GM23248 (cell line): ENCODE measurements around the gene GPBAR1. TPM values are rescaled to one million over a fixed set of nuclear protein-coding genes. Genes with fewer than 3 reads are reported as not detected.

ENCODE experiments used
- DNase-seq: peaks from one replicate; pipeline ENCODE4 v3.0.0-alpha.2; 2015
- H2AFZ ChIP-seq: fragments of 200-600 bp; sonication (generic); 2 replicates; pipeline ENCODE4 v1.6.1; 2016; ENCODE audit warnings: antibody characterized with exemption
- H3F3A ChIP-seq: fragments of 200-600 bp; sonication (generic); 2 replicates; pipeline ENCODE4 v1.6.1; 2016; ENCODE audit warnings: mild to moderate bottlenecking, antibody characterized with exemption, mixed run types; ENCODE audit not compliant: insufficient read depth
- H3K27ac ChIP-seq: fragments of 200-600 bp; sonication (generic); 2 replicates; pipeline ENCODE4 v1.5.1; 2016; ENCODE audit warnings: mild to moderate bottlenecking
- H3K27me3 ChIP-seq: fragments of 200-600 bp; sonication (generic); replicated peaks from 2 replicates; pipeline ENCODE4 v1.6.1; 2016; ENCODE audit warnings: mild to moderate bottlenecking; ENCODE audit not compliant: insufficient read depth
- H3K36me3 ChIP-seq: fragments of 200-600 bp; sonication (generic); 2 replicates; pipeline ENCODE4 v1.6.1; 2016; ENCODE audit warnings: low read depth, mild to moderate bottlenecking
- H3K4me1 ChIP-seq: fragments of 200-600 bp; sonication (generic); 2 replicates; pipeline ENCODE4 v1.6.1; 2016; ENCODE audit warnings: mild to moderate bottlenecking; ENCODE audit not compliant: insufficient read depth
- H3K4me2 ChIP-seq: fragments of 200-600 bp; sonication (generic); one replicate; pipeline ENCODE4 v1.6.1; 2016; ENCODE audit warnings: mild to moderate bottlenecking; ENCODE audit not compliant: unreplicated experiment
- H3K4me3 ChIP-seq: fragments of 200-600 bp; sonication (generic); 2 replicates; pipeline ENCODE4 v1.5.1; 2016; ENCODE audit warnings: mild to moderate bottlenecking
- H3K79me2 ChIP-seq: fragments of 200-600 bp; sonication (generic); 2 replicates; pipeline ENCODE4 v1.6.1; 2016; ENCODE audit warnings: mild to moderate bottlenecking; ENCODE audit not compliant: insufficient read depth
- H3K9ac ChIP-seq: fragments of 200-600 bp; sonication (generic); 2 replicates; pipeline ENCODE4 v1.6.1; 2016; ENCODE audit warnings: mild to moderate bottlenecking
- H3K9me2 ChIP-seq: fragments of 200-600 bp; sonication (generic); 2 replicates; pipeline ENCODE4 v1.6.1; 2016; ENCODE audit warnings: mixed run types, mild to moderate bottlenecking, moderate library complexity; ENCODE audit not compliant: insufficient read depth
- H3K9me3 ChIP-seq: fragments of 200-600 bp; sonication (generic); one replicate; pipeline ENCODE4 v1.6.1; 2017; ENCODE audit warnings: low read depth
- H4K20me1 ChIP-seq: fragments of 200-600 bp; sonication (generic); 2 replicates; pipeline ENCODE4 v1.6.0; 2016; ENCODE audit not compliant: insufficient read depth
- EZH2 ChIP-seq: fragments of 200-600 bp; sonication (generic); IDR thresholded peaks from 2 replicates; pipeline ENCODE4 v1.6.1; 2018; ENCODE audit warnings: antibody characterized with exemption, mild to moderate bottlenecking; ENCODE audit not compliant: insufficient read depth, poor library complexity, severe bottlenecking
- EZH2phosphoT487 ChIP-seq: fragments of 200-600 bp; sonication (generic); IDR thresholded peaks from 2 replicates; pipeline ENCODE4 v1.6.1; 2018; ENCODE audit warnings: antibody characterized with exemption, moderate library complexity, mild to moderate bottlenecking, low read depth; ENCODE audit not compliant: insufficient read depth
- WGBS, 2 experiments: methylation state at CpG; one replicate each; pipeline ENCODE4 v1.1.6; 2015 to 2017; ENCODE audit warnings: low lambda C conversion rate in 2 of 2, low coverage in 1 of 2; ENCODE audit errors: missing lambda C conversion rate in 2 of 2; 5-methylcytosine and 5-hydroxymethylcytosine counted together
- in situ Hi-C: fragments of 300-500 bp; cut with MboI; formaldehyde crosslinking; loops from 2 replicates; pipeline ENCODE4 v1.15.0; 2020
- polyA plus RNA-seq: library from polyadenylated mRNA; unstranded; fragments of >200 nt; fragmentation: Nextera tagmentation; extraction: Ambion mirVana; gene quantifications from 2 replicates; pipeline ENCODE4 v1.2.1, GENCODE V29; 2016
- total RNA-seq: library from RNA; depleted of rRNA; stranded (reverse); fragments of >200 nt; shearing (Covaris generic); gene quantifications from 2 replicates; pipeline ENCODE4 v1.2.3, GENCODE V29; 2014

GPBAR1 gene
- total and polyA plus RNA-seq, 2 experiments from 2014 or later: not detected

- H4K20me1 ChIP-seq: no peaks in the 10 kb centered on the region
- peaks cover 10% of the 10 kb centered on the region; the same call in 1 of the 2 replicates for H3K36me3 ChIP-seq
- H3K9me3 ChIP-seq: no peaks in the 10 kb centered on the region
- 0 out of 2 replicates have a peak overlapping the region, but pooled peaks have one; percentile 84 for H3K27ac ChIP-seq
- no peak for DNase-seq
- H3K9me2 ChIP-seq: no peaks in the 10 kb centered on the region
- H3F3A ChIP-seq: peaks cover 17% of the 10 kb centered on the region
- H2AFZ ChIP-seq: no peak overlapping the region
- WGBS, 2 experiments: 79 to 81% methylated on average over 2 of the region's 2 CpGs
- H3K79me2 ChIP-seq: peaks cover 77% of the 10 kb centered on the region
- TF ChIP-seq EZH2: no peak
- TF ChIP-seq EZH2phosphoT487: no peak
- no peaks in the 10 kb centered on the region for H3K27me3 ChIP-seq
- no peak overlapping the region for H3K4me3 ChIP-seq
- no peak overlapping the region for H3K9ac ChIP-seq
- in situ Hi-C loops: no loop called here
- no peak overlapping the region for H3K4me2 ChIP-seq
- peaks cover 17% of the 10 kb centered on the region for H3K4me1 ChIP-seq
Observed at GRCh38 chr2:218273908-218274249, 13.1 kb downstream of the GPBAR1 start.

GRCh38 chr2:218274586-218274985 is 13.8 kb downstream of the GPBAR1 start:
- H3K9ac ChIP-seq: no peak overlapping the region
- peaks cover 77% of the 10 kb centered on the region for H3K79me2 ChIP-seq
- peaks cover 16% of the 10 kb centered on the region for H3K4me1 ChIP-seq
- H3K27me3 ChIP-seq: no peaks in the 10 kb centered on the region
- H4K20me1 ChIP-seq: no peaks in the 10 kb centered on the region
- in situ Hi-C loops: no loop called here
- DNase-seq: no peak
- no peak overlapping the region for H2AFZ ChIP-seq
- no peak overlapping the region for H3K4me2 ChIP-seq
- no peak for TF ChIP-seq EZH2
- no peak for TF ChIP-seq EZH2phosphoT487
- H3K9me3 ChIP-seq: no peaks in the 10 kb centered on the region
- peaks cover 17% of the 10 kb centered on the region for H3F3A ChIP-seq
- H3K9me2 ChIP-seq: no peaks in the 10 kb centered on the region
- 80 to 81% methylated on average over 4 of the region's 4 CpGs for WGBS, 2 experiments
- no peak overlapping the region for H3K4me3 ChIP-seq
- peaks cover 14% of the 10 kb centered on the region; the same call in 1 of the 2 replicates for H3K36me3 ChIP-seq
- no peak overlapping the region for H3K27ac ChIP-seq

- TF ChIP-seq EZH2phosphoT487 (no peak), EZH2 (no peak)
- Histone ChIP-seq H3K9ac (no peak overlapping the region), H4K20me1 (no peaks in the 10 kb centered on the region), H2AFZ (no peak overlapping the region), H3K9me3 (no peaks in the 10 kb centered on the region), H3K27ac (no peak overlapping the region), H3K27me3 (no peaks in the 10 kb centered on the region), H3K9me2 (no peaks in the 10 kb centered on the region), H3K4me1 (peaks cover 16% of the 10 kb centered on the region), H3K4me2 (no peak overlapping the region), H3K36me3 (peaks cover 21% of the 10 kb centered on the region; the same call in 1 of the 2 replicates), H3F3A (peaks cover 17% of the 10 kb centered on the region), H3K79me2 (peaks cover 82% of the 10 kb centered on the region), H3K4me3 (no peak overlapping the region)
- WGBS, 2 experiments: 81 to 82% methylated on average over 9 of the region's 9 CpGs
- in situ Hi-C loops: no loop called here
- DNase-seq: no peak
Observed at GRCh38 chr2:218275371-218276072, 14.7 kb downstream of the GPBAR1 start.

GRCh38 chr2:218276986-218277755 is 16.4 kb downstream of the GPBAR1 start:
- in situ Hi-C loops: no loop called here
- H3F3A ChIP-seq: peaks cover 26% of the 10 kb centered on the region
- no peak overlapping the region for H2AFZ ChIP-seq
- no peak overlapping the region for H3K4me3 ChIP-seq
- peaks cover 82% of the 10 kb centered on the region for H3K79me2 ChIP-seq
- H3K36me3 ChIP-seq: peaks cover 21% of the 10 kb centered on the region; the same call in 1 of the 2 replicates
- peaks cover 16% of the 10 kb centered on the region for H3K4me1 ChIP-seq
- no peak for TF ChIP-seq EZH2phosphoT487
- TF ChIP-seq EZH2: no peak
- H4K20me1 ChIP-seq: no peaks in the 10 kb centered on the region
- H3K9me3 ChIP-seq: no peaks in the 10 kb centered on the region
- 71 to 72% methylated on average over 12 of the region's 12 CpGs for WGBS, 2 experiments
- H3K27me3 ChIP-seq: no peaks in the 10 kb centered on the region
- no peak overlapping the region for H3K9ac ChIP-seq
- no peak overlapping the region for H3K4me2 ChIP-seq
- H3K9me2 ChIP-seq: no peaks in the 10 kb centered on the region
- peak; percentile 15 for DNase-seq
- H3K27ac ChIP-seq: no peak overlapping the region
